GM18526 (cell line): ENCODE data around the gene ELANE.

Experiments
- POLR2A ChIP-seq: IDR thresholded peaks from 3 replicates; pipeline ENCODE4 v1.6.1; 2011; ENCODE audit not compliant: insufficient read length; ENCODE audit errors: extremely low read depth

ELANE gene

DNA sequence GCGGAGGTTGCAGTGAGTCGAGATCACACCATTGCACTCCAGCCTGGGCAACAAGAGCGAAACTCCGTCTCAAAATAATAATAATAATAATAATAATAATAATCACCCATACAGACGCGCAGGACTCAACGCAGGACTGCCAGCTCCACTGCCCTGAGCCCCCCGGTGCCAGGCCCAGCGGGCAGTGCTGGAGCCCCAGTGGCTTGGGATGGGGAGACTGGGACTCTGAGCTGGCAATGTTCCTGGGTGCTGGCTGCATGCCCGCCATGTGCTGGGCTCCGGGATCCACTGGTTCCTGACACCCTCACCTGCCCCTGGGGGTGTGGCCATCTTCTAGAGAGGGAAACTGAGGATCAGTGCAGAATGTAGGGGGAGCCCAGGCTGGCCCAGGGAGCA lies 24.8 kb upstream of the ELANE start:
- no peak for TF ChIP-seq POLR2A

DNA sequence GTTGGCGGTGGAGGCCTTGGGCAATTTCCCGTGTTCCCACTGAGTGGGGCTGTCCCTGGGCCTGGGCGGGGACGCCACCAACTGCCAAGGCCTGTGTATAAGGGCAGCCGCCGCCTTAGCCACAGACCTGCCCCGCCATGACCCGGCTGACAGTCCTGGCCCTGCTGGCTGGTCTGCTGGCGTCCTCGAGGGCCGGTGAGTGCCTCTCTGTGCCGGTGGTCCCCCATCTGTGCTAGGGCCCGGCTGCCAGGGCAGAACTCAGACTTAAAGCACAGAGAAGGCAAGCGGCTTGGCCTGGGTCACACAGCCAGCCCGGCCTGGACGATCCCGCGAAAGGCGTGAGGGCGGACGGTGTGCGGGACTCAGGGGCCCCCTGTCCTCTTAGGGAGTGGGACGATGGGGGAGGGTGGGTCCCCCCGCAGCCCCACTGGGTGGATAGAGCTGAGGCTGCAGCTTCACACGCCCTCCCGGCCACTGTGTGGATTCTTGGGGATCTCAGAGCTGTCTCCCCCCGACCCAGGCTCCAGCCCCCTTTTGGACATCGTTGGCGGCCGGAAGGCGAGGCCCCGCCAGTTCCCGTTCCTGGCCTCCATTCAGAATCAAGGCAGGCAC lies 24.3 kb upstream of the ELANE start, which contains the start of gene AZU1:
Gene AZU1 (plus strand): TSS at position 128 of the 612 bp plus-strand sequence. CDS start 10 bp downstream, at position 138.
- TF ChIP-seq POLR2A = no peak

DNA sequence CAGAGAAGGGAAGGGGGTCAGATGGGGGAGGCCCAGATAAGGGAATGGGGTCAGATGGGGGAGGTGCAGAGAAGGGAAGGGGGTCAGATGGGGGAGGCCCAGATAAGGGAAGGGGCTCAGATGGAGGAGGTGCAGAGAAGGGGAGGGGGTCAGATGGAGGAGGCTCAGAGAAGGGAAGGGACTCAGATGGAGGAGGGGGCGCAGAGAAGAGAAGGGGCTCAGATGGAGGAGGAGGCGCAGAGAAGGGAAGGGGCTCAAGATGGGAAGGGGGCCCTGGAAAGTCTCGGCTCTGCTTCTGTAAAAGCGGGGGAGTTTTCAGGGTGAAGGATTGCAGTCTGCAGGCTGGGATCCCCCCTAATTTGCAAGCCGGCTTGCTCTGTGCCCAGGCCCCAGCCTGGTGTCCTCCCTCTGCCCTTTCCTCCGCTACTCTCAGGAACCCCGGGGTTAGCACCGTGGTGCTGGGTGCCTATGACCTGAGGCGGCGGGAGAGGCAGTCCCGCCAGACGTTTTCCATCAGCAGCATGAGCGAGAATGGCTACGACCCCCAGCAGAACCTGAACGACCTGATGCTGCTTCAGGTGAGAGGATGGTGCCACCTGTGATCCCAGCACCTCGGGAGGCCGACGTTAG lies 22.9 kb upstream of the ELANE start:
- TF ChIP-seq POLR2A = no peak

DNA sequence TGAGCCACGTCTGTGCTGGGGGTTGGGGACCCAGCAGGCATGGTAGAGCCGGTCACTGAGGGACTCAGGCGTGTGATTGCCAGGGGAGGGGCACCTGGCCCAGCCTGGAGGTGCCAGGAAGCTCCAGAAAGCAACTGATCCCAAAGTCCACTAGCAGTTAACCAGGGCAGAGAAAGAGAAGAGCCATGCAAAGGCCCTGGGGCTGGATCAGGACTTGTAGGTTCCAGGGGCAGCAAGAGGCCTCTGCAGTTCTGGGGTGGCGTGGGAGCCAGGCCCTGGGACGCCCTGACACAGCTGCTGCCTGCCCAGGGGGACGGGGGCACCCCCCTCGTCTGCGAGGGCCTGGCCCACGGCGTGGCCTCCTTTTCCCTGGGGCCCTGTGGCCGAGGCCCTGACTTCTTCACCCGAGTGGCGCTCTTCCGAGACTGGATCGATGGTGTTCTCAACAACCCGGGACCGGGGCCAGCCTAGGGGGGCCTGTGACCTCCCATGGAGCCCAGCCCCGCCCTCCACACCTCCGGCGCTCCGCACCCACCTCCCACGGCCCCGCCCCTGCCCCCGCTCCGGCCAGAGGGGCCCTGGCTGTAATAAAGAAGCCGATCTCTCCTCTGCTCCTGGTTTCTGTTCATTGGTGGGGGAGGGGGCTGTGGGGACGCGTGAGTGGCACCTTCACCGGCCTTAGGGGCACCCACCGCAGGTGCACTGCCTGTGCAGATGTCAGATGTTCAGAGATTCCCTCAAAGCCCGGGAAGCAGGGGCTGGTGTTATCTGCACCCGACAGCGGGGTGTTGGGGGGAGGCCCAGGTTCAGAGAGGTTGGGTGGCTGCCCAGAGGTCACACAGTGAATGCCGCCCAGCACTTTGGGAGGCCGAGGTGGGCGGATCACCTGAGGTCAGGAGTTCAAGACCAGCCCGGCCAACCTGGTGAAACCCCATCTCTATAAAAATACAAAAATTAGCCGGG lies 20.4 kb upstream of the ELANE start:
- TF ChIP-seq POLR2A = no peak

DNA sequence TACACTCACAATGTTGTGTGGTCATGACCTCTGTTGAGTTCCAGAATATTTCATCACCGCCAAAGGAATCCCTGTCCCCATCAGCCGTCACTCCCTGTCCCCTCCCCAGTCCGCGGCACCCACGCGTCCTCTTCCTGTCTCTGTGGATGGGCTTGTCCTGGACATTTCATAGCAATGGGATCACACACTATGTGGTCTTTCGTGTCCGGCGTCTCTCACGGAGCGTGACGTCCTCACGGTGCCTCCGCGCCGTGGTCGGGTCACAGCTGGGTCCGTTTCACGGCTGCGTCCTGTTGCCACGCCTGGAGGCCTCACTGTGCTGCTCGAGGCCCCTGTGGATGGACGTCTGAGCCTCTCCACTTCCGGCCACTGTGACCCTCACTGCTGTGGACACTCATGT lies 17.9 kb upstream of the ELANE start:
- no peak for TF ChIP-seq POLR2A

DNA sequence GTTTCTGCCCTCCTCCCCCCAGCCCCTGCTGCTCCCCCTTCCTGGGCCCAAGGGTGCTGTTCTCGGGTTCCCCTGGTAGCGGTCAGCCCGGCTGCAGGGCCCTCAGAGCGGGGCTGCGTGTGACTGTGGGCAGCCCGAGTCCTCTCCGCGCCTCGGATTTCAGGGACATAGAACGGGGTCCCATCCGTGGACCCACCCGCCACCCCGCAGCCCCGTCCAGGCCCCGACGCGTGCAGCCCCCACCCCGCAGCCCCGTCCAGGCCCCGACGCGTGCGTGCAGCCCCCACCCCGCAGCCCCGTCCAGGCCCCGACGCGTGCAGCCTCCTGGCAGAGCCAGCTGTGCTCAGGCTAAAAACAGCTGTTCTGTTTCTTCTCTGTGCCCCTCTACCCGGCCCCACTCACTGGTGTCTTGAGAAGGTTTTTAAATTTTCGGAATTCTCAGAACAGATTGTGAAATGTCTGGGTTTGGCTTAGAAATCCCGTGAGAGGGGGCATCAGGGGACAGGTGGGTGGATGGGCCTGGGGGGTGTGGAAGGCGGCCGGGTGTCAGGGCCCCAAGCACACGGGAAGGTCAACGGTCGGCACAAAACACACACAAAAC lies 16.8 kb upstream of the ELANE start:
- no peak for TF ChIP-seq POLR2A

DNA sequence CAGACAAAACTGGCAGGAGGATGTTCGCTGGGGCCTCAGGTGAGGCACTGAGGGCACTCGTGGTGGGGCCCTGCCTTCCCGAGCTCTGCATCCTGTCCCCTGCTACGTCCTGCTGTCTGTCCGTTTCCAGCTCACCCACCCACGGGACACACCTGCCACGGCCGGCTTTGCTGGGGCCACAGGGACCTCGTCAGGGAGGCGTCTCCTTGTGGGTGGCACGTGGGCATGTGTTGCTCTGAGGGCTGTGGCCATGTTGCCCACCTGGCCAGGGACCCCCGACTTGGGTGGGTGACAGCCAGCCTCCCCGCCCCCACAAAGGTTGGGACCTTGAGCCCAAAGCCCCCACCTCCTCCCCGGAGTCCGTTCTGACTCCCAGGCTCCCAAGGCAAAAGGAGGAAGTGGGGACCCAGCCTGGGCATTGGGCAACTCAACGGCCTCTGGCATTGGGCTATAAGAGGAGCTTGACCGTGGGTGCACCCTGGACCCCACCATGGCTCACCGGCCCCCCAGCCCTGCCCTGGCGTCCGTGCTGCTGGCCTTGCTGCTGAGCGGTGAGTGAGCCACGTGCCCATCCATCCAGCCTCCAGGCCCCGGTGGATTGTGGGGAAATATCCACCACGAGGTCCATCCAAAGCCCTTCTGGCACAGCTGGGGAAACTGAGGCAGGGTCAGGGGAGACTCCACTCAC lies 11.4 kb upstream of the ELANE start, which contains the start of gene PRTN3:
Gene PRTN3 (plus strand): TSS at position 481 of the 688 bp plus-strand sequence. CDS start 10 bp downstream, at position 491.
- no peak for TF ChIP-seq POLR2A

DNA sequence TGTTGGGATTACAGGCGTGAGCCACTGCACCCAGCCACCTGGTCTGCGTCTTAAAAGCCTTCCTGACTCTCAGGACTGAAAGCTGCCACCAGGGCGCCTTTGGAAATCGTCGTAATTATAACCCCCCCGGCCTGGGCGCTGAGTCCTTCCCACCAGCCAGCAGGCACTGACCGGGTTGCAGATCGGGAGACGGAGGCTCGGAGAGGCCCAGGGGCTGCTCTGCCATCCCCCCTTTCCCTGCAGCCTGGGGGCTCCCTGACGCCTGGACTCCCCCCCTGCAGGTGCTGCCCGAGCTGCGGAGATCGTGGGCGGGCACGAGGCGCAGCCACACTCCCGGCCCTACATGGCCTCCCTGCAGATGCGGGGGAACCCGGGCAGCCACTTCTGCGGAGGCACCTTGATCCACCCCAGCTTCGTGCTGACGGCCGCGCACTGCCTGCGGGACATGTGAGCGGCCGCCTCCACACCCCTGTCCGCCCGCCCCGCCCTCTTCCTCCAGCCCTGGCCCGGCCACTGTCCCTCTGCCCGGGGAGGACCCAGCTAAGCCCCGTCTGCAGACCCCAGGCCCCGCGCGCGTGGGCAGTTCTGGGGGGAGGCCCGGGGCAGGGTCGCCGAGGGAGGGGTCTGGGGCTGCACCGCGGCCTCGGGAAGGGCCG lies 8.8 kb upstream of the ELANE start:
- no peak for TF ChIP-seq POLR2A

DNA sequence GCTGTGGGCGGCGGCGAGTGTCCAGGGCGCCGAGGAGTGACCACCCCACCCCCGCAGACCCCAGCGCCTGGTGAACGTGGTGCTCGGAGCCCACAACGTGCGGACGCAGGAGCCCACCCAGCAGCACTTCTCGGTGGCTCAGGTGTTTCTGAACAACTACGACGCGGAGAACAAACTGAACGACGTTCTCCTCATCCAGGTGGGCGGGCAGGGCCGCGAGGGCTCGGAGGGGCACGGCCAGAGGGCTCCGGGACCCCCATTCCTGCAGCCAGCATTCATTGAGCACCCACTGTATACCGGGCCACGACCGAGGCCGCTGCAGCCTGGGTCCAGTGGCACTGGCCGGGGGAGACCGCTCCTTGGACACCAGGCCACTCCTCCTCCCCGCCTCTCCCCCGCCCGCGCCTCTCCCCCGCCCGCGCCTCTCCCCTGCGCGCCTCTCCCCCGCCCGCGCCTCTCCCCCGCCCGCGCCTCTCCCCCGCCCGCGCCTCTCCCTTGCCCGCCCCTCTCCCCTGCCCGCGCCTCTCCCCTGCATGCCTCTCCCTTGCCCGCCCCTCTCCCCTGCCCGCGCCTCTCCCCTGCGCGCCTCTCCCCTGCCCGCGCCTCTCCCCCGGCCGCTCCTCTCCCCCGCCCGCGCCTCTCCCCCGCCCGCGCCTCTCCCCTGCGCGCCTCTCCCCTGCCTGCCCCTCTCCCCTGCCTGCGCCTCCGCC lies 8.1 kb upstream of the ELANE start:
- TF ChIP-seq POLR2A = no peak

DNA sequence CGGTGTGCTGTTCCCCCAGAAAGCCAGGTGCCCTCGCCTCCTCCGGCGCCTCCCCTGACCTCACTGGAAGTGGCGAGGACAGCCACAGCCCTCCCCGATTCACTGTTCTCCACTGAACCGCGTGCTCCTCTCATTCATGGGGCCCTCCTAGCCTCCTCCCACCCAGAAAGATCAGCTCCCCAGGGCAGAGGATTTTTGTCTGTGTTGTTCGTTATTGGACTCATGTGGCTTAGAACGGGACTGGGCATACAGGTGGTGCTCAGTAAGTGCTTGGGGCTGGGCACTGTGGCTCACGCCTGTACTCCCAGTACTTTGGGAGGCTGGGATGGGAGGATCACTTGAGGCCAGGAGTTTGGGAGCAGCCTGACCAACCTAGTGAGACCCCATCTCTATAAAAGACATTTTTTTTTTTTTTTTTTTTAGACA lies 7.5 kb upstream of the ELANE start:
- TF ChIP-seq POLR2A = no peak

DNA sequence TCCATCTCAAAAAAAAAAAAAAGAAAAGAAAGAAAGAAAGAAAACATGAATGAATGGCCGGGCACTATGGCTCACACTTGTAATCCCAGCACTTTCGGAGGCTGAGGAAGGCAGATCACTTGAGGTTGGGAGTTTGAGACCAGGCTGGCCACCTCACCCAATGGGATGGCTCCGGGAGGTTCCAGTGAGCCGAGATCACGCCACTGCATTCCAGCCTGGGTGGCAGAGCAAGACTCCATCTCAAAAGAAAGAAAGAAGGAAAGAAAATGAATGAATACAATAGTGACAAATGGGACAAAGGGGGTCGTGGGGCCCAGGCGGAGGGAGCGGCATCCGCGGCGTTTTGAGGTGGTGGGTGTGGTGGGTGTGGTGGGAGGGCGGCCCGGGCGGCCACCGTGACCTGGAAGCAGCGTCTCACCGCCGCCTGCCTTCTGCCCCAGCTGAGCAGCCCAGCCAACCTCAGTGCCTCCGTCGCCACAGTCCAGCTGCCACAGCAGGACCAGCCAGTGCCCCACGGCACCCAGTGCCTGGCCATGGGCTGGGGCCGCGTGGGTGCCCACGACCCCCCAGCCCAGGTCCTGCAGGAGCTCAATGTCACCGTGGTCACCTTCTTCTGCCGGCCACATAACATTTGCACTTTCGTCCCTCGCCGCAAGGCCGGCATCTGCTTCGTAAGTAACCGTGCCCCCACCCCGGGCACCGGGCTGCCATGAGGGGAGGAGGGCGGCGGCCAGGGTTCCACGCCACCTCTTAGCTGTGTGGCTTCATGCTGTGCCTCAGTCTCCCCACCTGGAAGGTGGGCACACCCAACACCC lies 6.2 kb upstream of the ELANE start:
- no peak for TF ChIP-seq POLR2A

DNA sequence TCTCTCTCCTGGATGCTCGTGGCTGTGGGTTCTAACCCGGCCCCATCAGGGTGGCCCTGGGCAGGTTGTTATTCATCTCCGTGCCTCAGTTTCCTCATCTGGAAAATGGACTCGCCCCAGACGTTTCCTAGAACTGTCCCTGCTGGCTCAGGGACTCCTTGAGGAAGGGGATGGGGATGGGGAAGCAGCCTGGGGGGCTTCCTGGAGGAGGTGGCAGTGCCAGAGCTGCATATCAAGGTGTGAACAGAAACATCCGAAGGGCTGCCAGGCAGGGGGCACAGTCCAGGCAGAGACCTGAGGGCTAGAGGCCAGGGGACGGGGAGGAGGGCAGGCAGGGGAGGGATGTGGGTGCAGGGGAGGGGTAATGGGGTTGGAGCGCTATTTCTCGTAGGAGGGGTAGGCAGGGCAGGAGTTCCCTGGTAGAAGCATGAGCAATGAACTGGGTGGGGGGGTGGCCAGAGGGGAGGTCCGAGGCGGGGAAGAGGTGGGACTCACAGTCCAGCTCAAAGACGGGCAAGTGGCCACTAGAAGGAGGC lies 3.6 kb upstream of the ELANE start:
- no peak for TF ChIP-seq POLR2A
